Keratinocyte (primary cell): ENCODE data around the gene RPL13. TPM values are rescaled to one million over a fixed set of nuclear protein-coding genes. Genes with fewer than 3 reads are reported as not detected.

Source experiments
- DNase-seq: peaks from one replicate; pipeline ENCODE4 v3.0.0-alpha.2; 2011; ENCODE audit warnings: low read depth, missing footprints, low spot score
- FAIRE-seq: peaks from 2 replicates; lab custom pipeline; 2011; peaks lifted over from hg19 to GRCh38; lab: Jason Lieb, UNC
- H2AFZ ChIP-seq: 2 replicates; pipeline ENCODE4 v1.6.0; 2012; ENCODE audit warnings: low read length, control low read depth, inconsistent platforms; ENCODE audit not compliant: control insufficient read depth
- H3K27ac ChIP-seq: 2 replicates; pipeline ENCODE4 v1.5.1; 2011; ENCODE audit warnings: low read length; ENCODE audit not compliant: control insufficient read depth, insufficient read depth
- H3K27me3 ChIP-seq: 3 replicates; pipeline ENCODE4 v1.6.0; 2011; ENCODE audit warnings: low read length; ENCODE audit not compliant: control insufficient read depth, insufficient read depth; ENCODE audit errors: extremely low read depth
- H3K36me3 ChIP-seq, 2 experiments: 2 replicates in 1 of 2; 3 replicates in 1 of 2; pipeline ENCODE4 v1.5.1; 2011; ENCODE audit warnings: low read length in 2 of 2, mild to moderate bottlenecking in 1 of 2; ENCODE audit not compliant: control insufficient read depth in 2 of 2, insufficient read depth in 2 of 2; ENCODE audit errors: extremely low read depth in 1 of 2
- H3K4me1 ChIP-seq: 3 replicates; pipeline ENCODE4 v1.5.1; 2011; ENCODE audit warnings: low read length; ENCODE audit not compliant: control insufficient read depth, insufficient read depth; ENCODE audit errors: extremely low read depth
- H3K4me2 ChIP-seq: 3 replicates; pipeline ENCODE4 v1.6.0; 2011; ENCODE audit warnings: low read depth, low read length; ENCODE audit not compliant: control insufficient read depth, insufficient read depth; ENCODE audit errors: extremely low read depth
- H3K4me3 ChIP-seq, 3 experiments: fragments of 200-600 bp in 1 of 3; sonication (generic) in 1 of 3; 2 replicates in 2 of 3; 3 replicates in 1 of 3; pipeline ENCODE4 v1.5.1; 2011 to 2016; ENCODE audit warnings: low read length in 3 of 3, mild to moderate bottlenecking in 3 of 3, control low read depth in 2 of 3, inconsistent platforms in 1 of 3, low read depth in 1 of 3, mixed read lengths in 1 of 3, mixed run types in 1 of 3, moderate library complexity in 1 of 3; ENCODE audit not compliant: control insufficient read depth in 2 of 3, insufficient read depth in 2 of 3; ENCODE audit errors: extremely low read depth in 1 of 3
- H3K79me2 ChIP-seq: 2 replicates; pipeline ENCODE4 v1.6.0; 2012; ENCODE audit warnings: low read length; ENCODE audit not compliant: control insufficient read depth, insufficient read depth
- H3K9ac ChIP-seq: 3 replicates; pipeline ENCODE4 v1.6.0; 2011; ENCODE audit warnings: low read length; ENCODE audit not compliant: control insufficient read depth, insufficient read depth; ENCODE audit errors: extremely low read depth
- H3K9me1 ChIP-seq: 3 replicates; pipeline ENCODE4 v1.6.0; 2011; ENCODE audit warnings: low read length; ENCODE audit not compliant: control insufficient read depth, insufficient read depth; ENCODE audit errors: extremely low read depth
- H3K9me3 ChIP-seq: 2 replicates; pipeline ENCODE4 v1.5.1; 2012; ENCODE audit warnings: low read depth, low read length; ENCODE audit not compliant: control insufficient read depth
- H4K20me1 ChIP-seq: 3 replicates; pipeline ENCODE4 v1.6.0; 2011; ENCODE audit warnings: low read length; ENCODE audit not compliant: control insufficient read depth, insufficient read depth; ENCODE audit errors: extremely low read depth
- EZH2 ChIP-seq: IDR thresholded peaks from one replicate; pipeline ENCODE4 v1.6.1; 2012; ENCODE audit warnings: inconsistent platforms, mild to moderate bottlenecking, low read length, moderate library complexity
- dilution Hi-C: fragments of 300-500 bp; cut with MboI; formaldehyde crosslinking; loops from one replicate; pipeline ENCODE4 v1.7.0; 2020; ENCODE audit warnings: low sequenced_read_pairs; ENCODE audit not compliant: extremely low pct_ligation_motif_present
- polyA plus RNA-seq, 5 experiments: library from polyadenylated mRNA; depleted of rRNA in 3 of 5; stranded (reverse) in 3 of 5; stranded (forward) in 1 of 5; unstranded in 1 of 5; fragments of >200 nt; gene quantifications; 1 replicate in 1 of 5; 2 replicates in 3 of 5; 3 replicates in 1 of 5; pipeline versions ENCODE4 v1.2.1 to v1.2.3, GENCODE V29; 2011 to 2012; ENCODE audit warnings: missing spikeins in 2 of 5, low read depth in 1 of 5, low replicate concordance in 1 of 5
- TF ChIP-seq, protein P1 (sequence below), 3 experiments: IDR thresholded peaks in 1 of 3; conservative IDR thresholded peaks in 1 of 3; optimal IDR thresholded peaks in 1 of 3; 2 replicates in 2 of 3; 3 replicates in 1 of 3; pipeline versions ENCODE3 to v1.5.1; 2011; ENCODE audit warnings: low read length in 3 of 3, mild to moderate bottlenecking in 3 of 3, moderate library complexity in 2 of 3, control low read depth in 1 of 3, inconsistent platforms in 1 of 3; ENCODE audit not compliant: insufficient read depth in 2 of 3; ENCODE audit errors: extremely low read depth in 1 of 3

RPL13 gene
- polyA plus RNA-seq, 1 donor (not counting 4 experiments of a cell fraction or from before 2014, with no cell fraction given) = 2,095 TPM

DNA sequence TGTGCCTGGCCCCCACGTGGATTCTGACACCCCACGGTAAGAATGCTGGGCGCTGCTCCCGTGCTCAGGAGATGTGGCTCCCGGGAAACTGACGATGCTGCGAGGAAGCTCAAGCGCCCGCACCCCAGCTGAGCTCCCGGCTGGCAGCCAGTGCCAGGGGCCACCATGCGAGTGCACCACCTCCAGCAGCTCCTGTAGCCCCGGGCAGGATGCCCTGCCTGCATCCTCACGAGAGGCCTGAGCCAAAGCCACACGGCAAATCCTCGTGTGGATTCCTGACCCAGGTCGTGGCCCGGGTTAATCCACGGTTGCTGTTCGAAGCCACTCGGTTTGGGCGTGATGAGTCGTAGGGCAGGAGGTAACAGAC is 41.4 kb downstream of the RPL13 start:
- H3K4me3 ChIP-seq = peak overlapping the region in 1 of 3 experiments; percentile 33
- no peaks in the 10 kb centered on the region for H3K36me3 ChIP-seq
- H3K4me2 ChIP-seq = peak overlapping the region; percentile 80
- H4K20me1 ChIP-seq = no peaks in the 10 kb centered on the region
- peaks cover 38% of the 10 kb centered on the region for H3K4me1 ChIP-seq
- H3K9me1 ChIP-seq = no peaks in the 10 kb centered on the region
- H3K79me2 ChIP-seq = no peaks in the 10 kb centered on the region
- DNase-seq (no peak), FAIRE-seq (no peak)
- H3K9me3 ChIP-seq = no peaks in the 10 kb centered on the region
- TF ChIP-seq EZH2 = no peak
- TF ChIP-seq, protein P1, sequence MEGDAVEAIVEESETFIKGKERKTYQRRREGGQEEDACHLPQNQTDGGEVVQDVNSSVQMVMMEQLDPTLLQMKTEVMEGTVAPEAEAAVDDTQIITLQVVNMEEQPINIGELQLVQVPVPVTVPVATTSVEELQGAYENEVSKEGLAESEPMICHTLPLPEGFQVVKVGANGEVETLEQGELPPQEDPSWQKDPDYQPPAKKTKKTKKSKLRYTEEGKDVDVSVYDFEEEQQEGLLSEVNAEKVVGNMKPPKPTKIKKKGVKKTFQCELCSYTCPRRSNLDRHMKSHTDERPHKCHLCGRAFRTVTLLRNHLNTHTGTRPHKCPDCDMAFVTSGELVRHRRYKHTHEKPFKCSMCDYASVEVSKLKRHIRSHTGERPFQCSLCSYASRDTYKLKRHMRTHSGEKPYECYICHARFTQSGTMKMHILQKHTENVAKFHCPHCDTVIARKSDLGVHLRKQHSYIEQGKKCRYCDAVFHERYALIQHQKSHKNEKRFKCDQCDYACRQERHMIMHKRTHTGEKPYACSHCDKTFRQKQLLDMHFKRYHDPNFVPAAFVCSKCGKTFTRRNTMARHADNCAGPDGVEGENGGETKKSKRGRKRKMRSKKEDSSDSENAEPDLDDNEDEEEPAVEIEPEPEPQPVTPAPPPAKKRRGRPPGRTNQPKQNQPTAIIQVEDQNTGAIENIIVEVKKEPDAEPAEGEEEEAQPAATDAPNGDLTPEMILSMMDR (optimal IDR thresholded peaks at IDR 0.05 in 1 of 3, IDR thresholded peaks at IDR 0.05 in 1 of 3, conservative IDR thresholded peaks at IDR 0.05 in 1 of 3; ENCODE audit: extremely low read depth in 1 of 3, insufficient read depth in 2 of 3, low read length in 3 of 3) = no peak
- H3K9ac ChIP-seq = peak overlapping the region; percentile 50
- peak overlapping the region; percentile 36 for H3K27ac ChIP-seq
- peak overlapping the region; percentile 51 for H2AFZ ChIP-seq
- dilution Hi-C loops = no loop called here
- H3K27me3 ChIP-seq = peaks cover 9% of the 10 kb centered on the region

DNA sequence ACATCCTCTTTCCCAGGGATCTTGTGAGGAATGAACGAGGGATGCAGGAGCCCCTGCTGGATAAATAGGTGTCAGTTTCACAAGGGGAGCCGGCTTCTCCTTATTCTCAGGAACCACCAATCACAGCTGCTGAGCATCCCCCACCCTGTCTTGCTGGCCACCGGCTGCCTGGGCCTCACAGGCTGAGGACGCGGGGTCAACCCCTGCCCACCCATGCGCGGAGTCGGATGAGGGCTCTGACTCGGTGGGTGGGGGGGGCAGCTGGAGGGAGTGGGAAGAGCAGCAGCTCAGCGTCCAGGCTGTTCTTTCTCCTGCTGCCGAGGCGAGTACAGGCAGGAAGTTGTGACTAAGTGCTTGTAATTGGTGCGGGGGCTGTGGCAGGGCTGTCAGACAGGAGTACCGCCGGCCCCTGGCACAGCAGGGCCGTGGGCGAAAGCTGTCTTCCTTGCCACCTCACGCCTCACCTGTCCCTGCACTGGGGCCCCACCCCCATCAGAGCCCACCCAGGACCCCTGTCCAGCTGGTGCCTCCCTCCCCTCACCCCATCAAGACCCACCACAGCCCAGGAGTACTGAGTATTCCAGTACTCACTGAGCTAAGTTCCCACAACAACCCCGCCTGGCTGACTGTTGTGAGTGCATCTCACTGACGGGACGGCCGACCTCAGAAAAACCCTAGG is 41.9 kb downstream of the RPL13 start:
- no peaks in the 10 kb centered on the region for H3K9me1 ChIP-seq
- peaks cover 9% of the 10 kb centered on the region for H3K27me3 ChIP-seq
- peak overlapping the region; percentile 50 for H3K9ac ChIP-seq
- H3K4me1 ChIP-seq = peaks cover 40% of the 10 kb centered on the region
- dilution Hi-C loops = no loop called here
- no peaks in the 10 kb centered on the region for H4K20me1 ChIP-seq
- H3K9me3 ChIP-seq = no peaks in the 10 kb centered on the region
- TF ChIP-seq, protein P1 (optimal IDR thresholded peaks at IDR 0.05 in 1 of 3, IDR thresholded peaks at IDR 0.05 in 1 of 3, conservative IDR thresholded peaks at IDR 0.05 in 1 of 3; ENCODE audit: extremely low read depth in 1 of 3, insufficient read depth in 2 of 3, low read length in 3 of 3) = peak in 1 of 3 experiments; percentile 8
- no peak for TF ChIP-seq EZH2
- H3K79me2 ChIP-seq = no peaks in the 10 kb centered on the region
- peak overlapping the region; percentile 51 for H2AFZ ChIP-seq
- H3K4me2 ChIP-seq = peak overlapping the region; percentile 80
- H3K27ac ChIP-seq = peak overlapping the region; percentile 36
- FAIRE-seq = peak; percentile 79
- DNase-seq = no peak
- no peaks in the 10 kb centered on the region for H3K36me3 ChIP-seq
- peak overlapping the region in 2 of 3 experiments; percentile 33 to 46 for H3K4me3 ChIP-seq
